Measurements from ENCODE around the gene NEURL1. TPM values are rescaled to one million over a fixed set of nuclear protein-coding genes. Genes with fewer than 3 reads are reported as not detected.
A peak's percentile ranks its signal among the peaks of the same experiment; 100 is the strongest.

Gene NEURL1
- total RNA-seq, 3 donors from 2014 or later (not counting 1 experiment from before 2014, with no cell fraction given) = 0.95 to 8.5 (median 1.5) TPM

DNA sequence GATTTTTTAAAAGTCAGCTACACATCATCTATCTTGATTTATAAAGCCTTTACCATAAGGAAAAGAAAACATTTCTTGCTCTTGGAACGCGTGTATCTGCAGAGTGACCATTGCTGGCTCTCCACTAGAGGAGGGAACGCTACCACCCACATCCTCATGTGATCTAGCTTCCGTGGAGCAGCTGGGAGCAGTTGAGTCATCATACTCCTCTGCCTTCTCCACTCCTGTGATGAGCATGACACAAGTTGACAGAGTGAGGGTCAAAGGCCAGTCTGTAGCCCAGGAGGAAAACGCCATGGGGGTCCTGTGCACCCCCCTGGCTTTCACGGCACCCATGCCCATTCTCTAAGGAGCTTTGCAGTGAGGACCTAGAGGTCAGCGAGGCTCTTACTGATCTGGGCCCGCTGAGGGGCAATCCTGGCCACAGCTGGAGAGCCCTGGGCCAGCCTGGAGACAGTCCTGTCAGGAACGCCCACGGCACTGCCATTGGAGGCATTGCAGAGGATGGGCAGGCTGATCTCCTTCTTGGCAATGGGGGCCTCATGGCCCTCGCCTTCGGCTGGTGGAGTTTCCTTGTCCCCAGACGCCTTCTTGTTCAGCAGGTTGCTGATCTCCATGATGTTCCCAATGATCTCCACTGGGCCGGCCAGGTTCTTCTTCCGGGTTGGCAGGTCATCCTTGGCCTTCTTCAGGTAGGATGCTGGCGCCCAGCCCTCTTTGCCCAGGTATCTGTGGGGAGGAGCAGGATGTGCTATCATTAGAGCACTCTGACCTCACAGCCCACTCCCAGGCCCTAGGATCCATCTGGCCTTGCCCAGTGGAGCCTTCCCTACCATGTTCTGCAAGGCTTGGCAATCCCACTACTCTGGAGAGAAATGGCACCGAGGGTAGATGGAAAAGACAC is 119.2 kb downstream of the NEURL1 start:
- no peak overlapping the region for H3K4me3 ChIP-seq (ENCODE audit: low read length)
- no peaks in the 10 kb centered on the region for H3K27me3 ChIP-seq (ENCODE audit: control insufficient read depth, insufficient read depth, low read length)
- Mint-ChIP-seq H3K27ac (no peak overlapping the region), H3K36me3 (no peaks in the 10 kb centered on the region), H3K27me3 (ENCODE audit: low read depth in 2 of 2) (no peaks in the 10 kb centered on the region), H3K9me3 (no peaks in the 10 kb centered on the region), H3K4me1 (no peaks in the 10 kb centered on the region), H3K4me3 (no peak overlapping the region)
- intact Hi-C loops (cut with micrococcal nuclease) = no loop called here
- 92% methylated on average over 17 of the region's 17 CpGs for WGBS (ENCODE audit: insufficient coverage)
- H3K4me1 ChIP-seq (ENCODE audit: control insufficient read depth, insufficient read depth, low read length) = no peaks in the 10 kb centered on the region
- TF ChIP-seq, protein P1, sequence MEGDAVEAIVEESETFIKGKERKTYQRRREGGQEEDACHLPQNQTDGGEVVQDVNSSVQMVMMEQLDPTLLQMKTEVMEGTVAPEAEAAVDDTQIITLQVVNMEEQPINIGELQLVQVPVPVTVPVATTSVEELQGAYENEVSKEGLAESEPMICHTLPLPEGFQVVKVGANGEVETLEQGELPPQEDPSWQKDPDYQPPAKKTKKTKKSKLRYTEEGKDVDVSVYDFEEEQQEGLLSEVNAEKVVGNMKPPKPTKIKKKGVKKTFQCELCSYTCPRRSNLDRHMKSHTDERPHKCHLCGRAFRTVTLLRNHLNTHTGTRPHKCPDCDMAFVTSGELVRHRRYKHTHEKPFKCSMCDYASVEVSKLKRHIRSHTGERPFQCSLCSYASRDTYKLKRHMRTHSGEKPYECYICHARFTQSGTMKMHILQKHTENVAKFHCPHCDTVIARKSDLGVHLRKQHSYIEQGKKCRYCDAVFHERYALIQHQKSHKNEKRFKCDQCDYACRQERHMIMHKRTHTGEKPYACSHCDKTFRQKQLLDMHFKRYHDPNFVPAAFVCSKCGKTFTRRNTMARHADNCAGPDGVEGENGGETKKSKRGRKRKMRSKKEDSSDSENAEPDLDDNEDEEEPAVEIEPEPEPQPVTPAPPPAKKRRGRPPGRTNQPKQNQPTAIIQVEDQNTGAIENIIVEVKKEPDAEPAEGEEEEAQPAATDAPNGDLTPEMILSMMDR (IDR thresholded peaks at IDR 0.05) = no peak
- no peak for ATAC-seq
- no peaks in the 10 kb centered on the region for H3K9me3 ChIP-seq (ENCODE audit: control insufficient read depth, insufficient read depth, low read length)
- DNase-seq = no peak
- H3K36me3 ChIP-seq (ENCODE audit: control insufficient read depth, insufficient read depth, low read length) = no peaks in the 10 kb centered on the region
- H3K27ac ChIP-seq (ENCODE audit: low read length) = no peak overlapping the region

DNA sequence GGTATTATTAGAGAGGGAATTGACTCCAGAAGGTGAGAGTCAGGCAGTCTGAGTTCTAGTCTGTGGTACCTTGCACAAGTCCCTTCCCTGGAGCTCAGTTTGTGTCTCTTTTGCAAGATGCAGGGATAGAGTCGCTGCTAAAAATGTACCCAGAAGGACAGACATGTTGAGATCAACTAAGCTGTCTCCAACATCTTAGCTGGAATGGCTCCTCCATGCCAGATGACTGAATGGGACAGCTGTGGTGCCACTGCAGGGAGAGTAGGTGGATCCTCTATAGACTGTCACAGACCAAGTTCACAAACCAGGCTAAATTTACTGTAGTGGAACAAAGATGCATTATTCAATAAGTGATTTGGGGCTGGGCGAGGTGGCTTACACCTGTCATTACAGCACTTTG is 120.1 kb downstream of the NEURL1 start:
- H3K4me3 Mint-ChIP-seq = no peak overlapping the region
- no peaks in the 10 kb centered on the region for H3K4me1 Mint-ChIP-seq
- WGBS (ENCODE audit: insufficient coverage) = 81% methylated on average over 2 of the region's 2 CpGs
- TF ChIP-seq, protein P1 (IDR thresholded peaks at IDR 0.05) = no peak
- Histone ChIP-seq H3K4me1 (ENCODE audit: control insufficient read depth, insufficient read depth, low read length) (no peaks in the 10 kb centered on the region), H3K9me3 (ENCODE audit: control insufficient read depth, insufficient read depth, low read length) (no peaks in the 10 kb centered on the region), H3K27ac (ENCODE audit: low read length) (no peak overlapping the region), H3K36me3 (ENCODE audit: control insufficient read depth, insufficient read depth, low read length) (no peaks in the 10 kb centered on the region), H3K4me3 (ENCODE audit: low read length) (no peak overlapping the region), H3K27me3 (ENCODE audit: control insufficient read depth, insufficient read depth, low read length) (no peaks in the 10 kb centered on the region)
- DNase-seq (no peak), ATAC-seq (no peak)
- H3K36me3 Mint-ChIP-seq = no peaks in the 10 kb centered on the region
- no peak overlapping the region for H3K27ac Mint-ChIP-seq
- intact Hi-C loops (cut with micrococcal nuclease) = no loop called here
- H3K9me3 Mint-ChIP-seq = no peaks in the 10 kb centered on the region
- no peaks in the 10 kb centered on the region for H3K27me3 Mint-ChIP-seq (ENCODE audit: low read depth in 2 of 2)

DNA sequence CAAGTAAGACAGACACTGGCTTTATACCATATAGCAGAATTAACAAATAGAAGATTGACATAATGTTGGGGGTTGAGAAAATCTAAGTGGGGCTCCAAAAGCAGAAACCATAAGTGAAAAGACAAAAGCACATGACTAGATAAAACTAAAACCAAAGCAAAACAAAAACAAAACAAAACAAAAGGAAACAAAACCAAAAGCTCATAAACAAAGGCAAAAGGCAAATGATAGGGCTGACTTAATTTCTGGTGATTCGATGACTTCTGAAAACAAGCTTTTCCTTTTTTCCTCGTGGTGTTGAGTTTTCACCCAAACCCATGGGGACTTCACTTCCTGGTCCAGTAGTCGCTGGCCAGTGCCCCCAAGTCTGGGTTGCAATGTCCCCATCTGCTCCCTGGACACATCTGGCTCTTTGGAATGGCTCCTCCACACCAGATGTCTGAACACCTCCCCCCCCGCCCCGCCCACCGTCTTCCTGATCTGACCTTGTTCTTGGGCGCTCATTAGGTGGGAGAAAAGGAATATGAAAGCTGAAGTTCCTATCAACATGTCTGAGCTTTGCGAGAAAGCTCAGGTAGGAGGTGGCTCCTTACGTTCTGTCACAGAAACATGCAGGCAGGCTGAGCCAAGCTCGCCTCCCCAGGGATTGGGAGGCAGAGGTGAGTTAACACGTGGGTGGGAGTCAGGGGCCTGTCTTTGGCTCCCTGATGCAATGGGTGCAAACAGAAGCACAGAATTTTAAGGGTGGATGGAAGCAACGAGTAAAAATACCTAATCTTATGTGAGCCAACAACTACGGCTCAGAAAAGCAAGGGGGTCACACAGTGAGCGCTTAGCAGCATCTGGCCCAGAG is 121.0 kb downstream of the NEURL1 start:
- intact Hi-C loops (cut with micrococcal nuclease) = no loop called here
- Histone ChIP-seq H3K36me3 (ENCODE audit: control insufficient read depth, insufficient read depth, low read length) (no peaks in the 10 kb centered on the region), H3K9me3 (ENCODE audit: control insufficient read depth, insufficient read depth, low read length) (no peaks in the 10 kb centered on the region), H3K4me1 (ENCODE audit: control insufficient read depth, insufficient read depth, low read length) (no peaks in the 10 kb centered on the region), H3K4me3 (ENCODE audit: low read length) (no peak overlapping the region), H3K27me3 (ENCODE audit: control insufficient read depth, insufficient read depth, low read length) (no peaks in the 10 kb centered on the region), H3K27ac (ENCODE audit: low read length) (no peak overlapping the region)
- Mint-ChIP-seq H3K9me3 (no peaks in the 10 kb centered on the region), H3K36me3 (no peaks in the 10 kb centered on the region), H3K4me3 (no peak overlapping the region), H3K27me3 (ENCODE audit: low read depth in 2 of 2) (no peaks in the 10 kb centered on the region), H3K27ac (peak overlapping the region in 1 of 2 donors; percentile 54), H3K4me1 (no peaks in the 10 kb centered on the region)
- DNase-seq (no peak), ATAC-seq (no peak)
- TF ChIP-seq, protein P1 (IDR thresholded peaks at IDR 0.05) = no peak
- 93% methylated on average over 14 of the region's 14 CpGs for WGBS (ENCODE audit: insufficient coverage)

Measured in natural killer cell (primary cell).